Upper lobe of left lung (tissue), 6 donors: Measurements from ENCODE around the gene KATNA1. TPM values are rescaled to one million over a fixed set of nuclear protein-coding genes. Genes with fewer than 3 reads are reported as not detected.
"Not testable (repeated sequence)": the region's sequence is repeated elsewhere in the genome, so short reads cannot be mapped to it uniquely, and the experiment has no call there.

Experiments used
- ATAC-seq, 2 donors: fragments of 200-7000 bp; cut with Tn5 transposase; one replicate each; pipeline ENCODE4 v1.9.1; 2022; ENCODE audit warnings: mild to moderate bottlenecking in 2 of 2, moderate library complexity in 2 of 2; ENCODE audit not compliant: low FRiP score in 2 of 2
- DNase-seq, 2 donors: peaks; one replicate each; pipeline ENCODE4 v3.0.0-alpha.2; 2019 to 2020
- H3K27ac ChIP-seq, 4 donors: fragments of 200-600 bp; sonication (generic); one replicate each; pipeline ENCODE4 v1.5.1; 2016 to 2019
- H3K27me3 ChIP-seq, 4 donors: fragments of 200-600 bp; sonication (generic); one replicate each; pipeline ENCODE4 v1.5.1; 2017 to 2019
- H3K36me3 ChIP-seq, 4 donors: fragments of 200-600 bp; sonication (generic); one replicate each; pipeline ENCODE4 v1.5.1; 2016 to 2019
- H3K4me1 ChIP-seq, 4 donors: fragments of 200-600 bp; sonication (generic); one replicate each; pipeline ENCODE4 v1.5.1; 2018 to 2019
- H3K4me3 ChIP-seq, 4 donors: fragments of 200-600 bp; sonication (generic); one replicate each; pipeline ENCODE4 v1.5.1; 2017 to 2019; ENCODE audit warnings: mild to moderate bottlenecking in 2 of 4, moderate library complexity in 1 of 4
- H3K9me3 ChIP-seq, 4 donors: fragments of 200-600 bp; sonication (generic); one replicate each; pipeline ENCODE4 v1.5.1; 2018 to 2019
- EP300 ChIP-seq, 4 donors: sonication (generic); formaldehyde crosslinking; IDR thresholded peaks; one replicate each; pipeline ENCODE4 v1.5.1; 2017; ENCODE audit warnings: antibody characterized with exemption in 4 of 4, control low read depth in 2 of 4
- POLR2A ChIP-seq, 4 donors: fragments of 450-650 bp; IDR thresholded peaks; one replicate each; pipeline ENCODE4 v1.5.1; 2016 to 2017; ENCODE audit warnings: antibody characterized with exemption in 4 of 4, mild to moderate bottlenecking in 2 of 4
- POLR2AphosphoS5 ChIP-seq, 2 donors: sonication (generic); formaldehyde crosslinking; IDR thresholded peaks; one replicate each; pipeline ENCODE4 v1.5.1; 2017; ENCODE audit warnings: antibody characterized with exemption in 2 of 2
- WGBS, 2 donors: methylation state at CpG; one replicate each; pipeline ENCODE4 v1.1.5; 2017 to 2018; 5-methylcytosine and 5-hydroxymethylcytosine counted together
- total RNA-seq, 6 donors: library from RNA; depleted of rRNA in 4 of 6; stranded (reverse); fragments of >200 nt in 4 of 6; gene quantifications; one replicate each; pipeline versions ENCODE4 v1.1.0 to v1.2.1, GENCODE V29; 2016 to 2021
- TF ChIP-seq, protein P1 (sequence below), 6 experiments: fragments of 450-650 bp in 4 of 6; fragments of 200-600 bp in 2 of 6; sonication (generic) in 2 of 6; IDR thresholded peaks; one replicate each; pipeline ENCODE4 v1.5.1; 2016 to 2019; ENCODE audit warnings: antibody characterized with exemption in 6 of 6
- donor health status: DM: no; HTN: no; CAD: no; lungs with moderate emphysema.
- donor health status: DM: no; HTN: yes; CAD: no; lungs with severe emphysema.

The KATNA1 gene
- total RNA-seq, 6 donors from 2014 or later = 7.2 to 36.1 (median 16.3) TPM

DNA sequence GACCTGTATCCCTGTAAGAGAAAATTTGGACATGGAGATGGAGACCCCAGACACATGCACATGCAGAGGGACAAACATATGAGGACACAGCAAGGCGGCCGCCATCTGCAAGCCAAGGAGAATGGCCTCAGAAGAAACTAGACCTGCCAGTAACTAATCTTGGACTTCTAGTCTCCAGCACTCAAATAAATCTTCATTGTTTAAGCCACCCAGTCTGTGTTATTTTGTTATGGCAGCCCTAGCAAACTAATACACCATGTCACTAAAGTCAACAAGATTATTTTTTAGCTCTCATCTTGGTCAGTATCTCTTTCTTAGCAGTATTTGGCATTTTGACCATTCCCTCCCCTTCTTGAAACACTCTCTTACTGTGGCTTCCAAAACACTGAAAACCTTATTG, 42.7 kb upstream of the KATNA1 start:
- TF ChIP-seq POLR2AphosphoS5 (IDR thresholded peaks at IDR 0.05) = no peak
- TF ChIP-seq, protein P1, sequence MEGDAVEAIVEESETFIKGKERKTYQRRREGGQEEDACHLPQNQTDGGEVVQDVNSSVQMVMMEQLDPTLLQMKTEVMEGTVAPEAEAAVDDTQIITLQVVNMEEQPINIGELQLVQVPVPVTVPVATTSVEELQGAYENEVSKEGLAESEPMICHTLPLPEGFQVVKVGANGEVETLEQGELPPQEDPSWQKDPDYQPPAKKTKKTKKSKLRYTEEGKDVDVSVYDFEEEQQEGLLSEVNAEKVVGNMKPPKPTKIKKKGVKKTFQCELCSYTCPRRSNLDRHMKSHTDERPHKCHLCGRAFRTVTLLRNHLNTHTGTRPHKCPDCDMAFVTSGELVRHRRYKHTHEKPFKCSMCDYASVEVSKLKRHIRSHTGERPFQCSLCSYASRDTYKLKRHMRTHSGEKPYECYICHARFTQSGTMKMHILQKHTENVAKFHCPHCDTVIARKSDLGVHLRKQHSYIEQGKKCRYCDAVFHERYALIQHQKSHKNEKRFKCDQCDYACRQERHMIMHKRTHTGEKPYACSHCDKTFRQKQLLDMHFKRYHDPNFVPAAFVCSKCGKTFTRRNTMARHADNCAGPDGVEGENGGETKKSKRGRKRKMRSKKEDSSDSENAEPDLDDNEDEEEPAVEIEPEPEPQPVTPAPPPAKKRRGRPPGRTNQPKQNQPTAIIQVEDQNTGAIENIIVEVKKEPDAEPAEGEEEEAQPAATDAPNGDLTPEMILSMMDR (IDR thresholded peaks at IDR 0.05) = no peak
- no peak for TF ChIP-seq POLR2A (IDR thresholded peaks at IDR 0.05)
- no peak for TF ChIP-seq EP300 (IDR thresholded peaks at IDR 0.05)
- H3K4me3 ChIP-seq = no peak overlapping the region
- H3K27me3 ChIP-seq = no peaks in the 10 kb centered on the region
- no peak overlapping the region for H3K27ac ChIP-seq
- H3K9me3 ChIP-seq = no peaks in the 10 kb centered on the region
- H3K36me3 ChIP-seq = peaks cover 0 to 63% (median 19%) of the 10 kb centered on the region in 4 donors
- no peaks in the 10 kb centered on the region for H3K4me1 ChIP-seq
- no peak for DNase-seq
- WGBS, 2 donors = 89 to 97% methylated on average over 2 of the region's 2 CpGs
- ATAC-seq = no peak

DNA sequence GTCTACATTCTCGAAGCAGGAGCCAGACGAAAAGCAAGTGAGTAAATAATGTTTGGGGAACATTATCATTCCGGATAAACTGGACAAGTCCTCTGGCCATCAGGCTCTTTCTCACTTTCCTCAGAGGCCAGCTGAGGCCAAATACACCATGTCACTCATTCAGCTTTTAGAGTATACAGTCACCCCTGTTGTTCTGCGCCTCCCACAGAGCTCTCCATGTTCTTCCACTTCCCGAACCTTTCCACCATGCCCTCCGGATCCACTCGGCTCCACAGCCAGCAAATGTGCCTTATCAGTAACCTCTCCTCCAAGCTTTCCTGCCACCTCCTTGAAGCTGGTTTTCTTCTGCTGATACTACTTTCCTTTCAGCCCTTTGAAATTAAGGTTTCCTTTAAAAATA, 37.7 kb upstream of the KATNA1 start:
- H3K4me1 ChIP-seq = no peaks in the 10 kb centered on the region
- peaks cover 8 to 62% (median 19%) of the 10 kb centered on the region in 4 donors for H3K36me3 ChIP-seq
- WGBS, 2 donors = 79 to 93% methylated on average over 7 of the region's 7 CpGs
- TF ChIP-seq EP300 (IDR thresholded peaks at IDR 0.05) (no peak), POLR2A (IDR thresholded peaks at IDR 0.05) (no peak), POLR2AphosphoS5 (IDR thresholded peaks at IDR 0.05) (no peak)
- TF ChIP-seq, protein P1 (IDR thresholded peaks at IDR 0.05) = no peak
- no peak overlapping the region for H3K27ac ChIP-seq
- no peaks in the 10 kb centered on the region for H3K9me3 ChIP-seq
- no peak overlapping the region for H3K4me3 ChIP-seq
- no peak for ATAC-seq
- no peak for DNase-seq
- no peaks in the 10 kb centered on the region for H3K27me3 ChIP-seq

DNA sequence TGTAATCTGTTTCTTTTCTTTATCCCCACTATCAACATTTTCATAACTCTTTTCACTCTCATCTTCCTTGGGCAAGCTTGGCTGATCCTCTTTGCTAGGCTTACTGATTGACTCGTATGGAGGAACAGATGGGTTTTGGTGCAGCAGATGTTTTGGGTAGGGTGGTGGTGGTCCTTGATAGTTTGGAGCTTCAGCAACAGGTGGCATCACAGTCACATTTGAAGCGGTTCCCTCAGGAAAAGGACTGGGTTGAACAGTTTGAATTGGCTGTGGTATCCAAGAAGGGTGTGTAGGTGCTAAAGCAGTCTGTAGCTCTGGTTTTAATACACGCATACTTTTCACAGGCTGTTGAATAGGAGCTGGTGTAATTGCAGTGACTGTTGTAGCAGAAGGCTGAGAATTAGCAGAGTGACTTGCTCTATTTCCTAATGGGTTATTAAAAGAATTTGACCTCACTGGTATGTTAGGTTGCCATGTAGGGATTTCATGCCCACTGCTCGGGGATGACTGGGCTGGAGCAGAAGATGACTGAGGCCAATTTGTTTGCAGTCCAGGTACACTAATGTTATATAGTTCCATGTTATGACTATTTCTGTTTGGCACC, 34.8 kb upstream of the KATNA1 start:
- ATAC-seq = no peak

DNA sequence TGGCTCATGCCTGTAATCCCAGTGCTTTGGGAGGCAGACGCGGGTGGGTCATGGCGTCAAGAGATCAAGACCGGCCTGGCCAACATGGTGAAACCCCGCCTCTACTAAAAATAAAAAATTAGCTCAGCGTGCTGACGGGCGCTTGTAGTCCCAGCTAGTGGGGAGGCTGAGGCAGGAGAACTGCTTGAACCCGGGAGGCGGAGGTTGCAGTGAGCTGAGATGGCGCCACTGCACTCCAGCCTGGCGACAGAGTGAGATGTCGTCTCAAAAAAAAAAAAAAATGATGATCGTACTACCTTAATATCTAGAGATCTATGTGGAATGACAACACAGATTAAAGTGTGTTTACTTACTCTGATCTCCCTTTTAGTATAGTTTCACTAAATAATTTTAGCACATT, 33.3 kb upstream of the KATNA1 start:
- ATAC-seq, H3K9me3 ChIP-seq, H3K4me1 ChIP-seq, DNase-seq, H3K4me3 ChIP-seq, H3K27me3 ChIP-seq, H3K27ac ChIP-seq: not testable (repeated sequence)
- H3K36me3 ChIP-seq = peaks cover 8 to 60% (median 19%) of the 10 kb centered on the region in 4 donors
- 97 to 98% methylated on average over 14 of the region's 14 CpGs for WGBS, 2 donors

More for the DNA sequence above, 34.8 kb upstream of the KATNA1 start:
- Histone ChIP-seq H3K4me3 (no peak overlapping the region), H3K36me3 (peaks cover 8 to 55% (median 17%) of the 10 kb centered on the region in 4 donors), H3K27ac (no peak overlapping the region), H3K9me3 (no peaks in the 10 kb centered on the region), H3K4me1 (no peaks in the 10 kb centered on the region), H3K27me3 (no peaks in the 10 kb centered on the region)
- no peak for DNase-seq
- 98 to 99% methylated on average over 4 of the region's 4 CpGs for WGBS, 2 donors
- no peak for TF ChIP-seq POLR2A (IDR thresholded peaks at IDR 0.05)
- no peak for TF ChIP-seq POLR2AphosphoS5 (IDR thresholded peaks at IDR 0.05)

DNA sequence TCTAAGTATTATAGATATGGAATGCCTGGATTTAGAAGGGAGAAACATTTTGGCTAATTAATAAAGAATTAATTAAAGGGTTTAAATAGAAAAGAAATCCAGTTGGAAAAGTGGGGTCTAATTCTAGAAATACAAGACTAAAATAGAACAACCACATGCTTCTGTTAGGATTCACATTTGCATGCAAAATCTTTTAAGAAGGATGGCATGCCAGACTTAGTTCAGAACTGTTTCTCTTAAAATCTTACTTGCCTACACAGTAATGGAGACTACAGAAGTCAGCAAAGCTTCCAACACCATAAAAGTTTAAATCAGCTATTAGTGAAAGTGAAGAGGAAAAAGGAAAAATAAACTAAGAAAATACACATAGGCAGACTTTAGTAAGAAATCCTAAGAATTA, 32.7 kb upstream of the KATNA1 start:
- Histone ChIP-seq H3K36me3 (peaks cover 8 to 62% (median 23%) of the 10 kb centered on the region in 4 donors), H3K9me3 (no peaks in the 10 kb centered on the region), H3K4me3 (no peak overlapping the region), H3K4me1 (no peaks in the 10 kb centered on the region), H3K27ac (no peak overlapping the region), H3K27me3 (no peaks in the 10 kb centered on the region)
- no peak for ATAC-seq
- TF ChIP-seq EP300 (IDR thresholded peaks at IDR 0.05) = no peak
- no peak for TF ChIP-seq POLR2AphosphoS5 (IDR thresholded peaks at IDR 0.05)
- no peak for TF ChIP-seq POLR2A (IDR thresholded peaks at IDR 0.05)
- TF ChIP-seq, protein P1 (IDR thresholded peaks at IDR 0.05) = no peak
- DNase-seq = no peak

DNA sequence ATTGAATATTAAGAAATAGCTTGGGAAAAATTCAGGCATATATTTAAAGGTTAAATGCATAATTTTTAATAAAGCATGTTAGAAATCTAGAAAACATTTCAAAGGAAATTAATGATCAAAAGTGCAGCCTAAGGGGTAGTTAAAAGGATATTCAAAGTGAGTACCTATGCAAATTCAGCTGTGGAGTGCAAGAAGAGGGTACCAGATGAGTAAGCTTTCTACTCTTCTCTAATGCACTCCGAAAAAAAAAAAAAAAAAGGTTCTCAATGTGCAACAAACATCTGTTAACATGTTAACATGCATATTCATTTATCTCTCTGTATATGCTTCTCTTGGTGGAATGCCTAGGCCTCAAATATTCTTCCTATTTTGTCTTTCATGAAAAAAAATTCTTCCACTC, 32.0 kb upstream of the KATNA1 start:
- H3K4me3 ChIP-seq = no peak overlapping the region
- TF ChIP-seq POLR2AphosphoS5 (IDR thresholded peaks at IDR 0.05) (no peak), POLR2A (IDR thresholded peaks at IDR 0.05) (no peak), EP300 (IDR thresholded peaks at IDR 0.05) (no peak)
- TF ChIP-seq, protein P1 (IDR thresholded peaks at IDR 0.05) = no peak
- H3K36me3 ChIP-seq = peaks cover 11 to 66% (median 29%) of the 10 kb centered on the region in 4 donors
- ATAC-seq = no peak
- 53 to 80% methylated on average over 1 of the region's 1 CpG for WGBS, 2 donors
- H3K27me3 ChIP-seq = no peaks in the 10 kb centered on the region
- no peaks in the 10 kb centered on the region for H3K4me1 ChIP-seq
- H3K9me3 ChIP-seq = no peaks in the 10 kb centered on the region
- no peak overlapping the region for H3K27ac ChIP-seq
- DNase-seq = no peak

DNA sequence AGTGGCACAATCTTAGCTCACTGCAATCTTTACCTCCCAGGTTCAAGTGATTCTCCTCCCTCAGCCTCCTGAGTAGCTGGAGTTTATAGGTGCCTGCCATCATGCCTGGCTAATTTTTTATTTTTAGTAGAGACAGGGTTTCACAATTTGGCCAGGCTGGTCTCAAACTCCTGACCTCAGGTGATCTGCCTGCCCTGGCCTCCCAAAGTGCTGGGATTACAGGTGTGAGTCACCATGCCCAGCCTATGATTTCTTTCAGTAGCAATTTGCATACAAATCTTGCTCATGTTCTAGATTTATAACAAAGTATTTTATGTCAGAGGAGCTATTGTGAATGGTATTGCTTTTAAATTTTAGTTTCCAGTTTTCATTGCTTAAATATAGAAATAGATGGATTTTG, 23.8 kb upstream of the KATNA1 start:
- DNase-seq, H3K4me1 ChIP-seq, H3K9me3 ChIP-seq, H3K27ac ChIP-seq, H3K4me3 ChIP-seq, ATAC-seq, H3K27me3 ChIP-seq: not testable (repeated sequence)
- H3K36me3 ChIP-seq = peaks cover 26 to 92% (median 66%) of the 10 kb centered on the region in 4 donors
